Vein endothelial cell (primary cell): ENCODE results near the gene MRNIP. TPM values are rescaled to one million over a fixed set of nuclear protein-coding genes. Genes with fewer than 3 reads are reported as not detected.

Source experiments
- small RNA-seq: library from RNA; depleted of rRNA; stranded (forward); fragments of <200 nt; gene quantifications from one replicate; pipeline ENCODE3, GENCODE V24; 2012
- total RNA-seq: library from RNA; depleted of rRNA; stranded (reverse); fragments of >200 nt; gene quantifications from 2 replicates; pipeline ENCODE4 v1.2.3, GENCODE V29; 2012

Gene MRNIP, protein sequence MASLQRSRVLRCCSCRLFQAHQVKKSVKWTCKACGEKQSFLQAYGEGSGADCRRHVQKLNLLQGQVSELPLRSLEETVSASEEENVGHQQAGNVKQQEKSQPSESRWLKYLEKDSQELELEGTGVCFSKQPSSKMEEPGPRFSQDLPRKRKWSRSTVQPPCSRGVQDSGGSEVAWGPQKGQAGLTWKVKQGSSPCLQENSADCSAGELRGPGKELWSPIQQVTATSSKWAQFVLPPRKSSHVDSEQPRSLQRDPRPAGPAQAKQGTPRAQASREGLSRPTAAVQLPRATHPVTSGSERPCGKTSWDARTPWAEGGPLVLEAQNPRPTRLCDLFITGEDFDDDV
- 7.5 and 12.1 TPM in 2 replicates for total RNA-seq

DNA sequence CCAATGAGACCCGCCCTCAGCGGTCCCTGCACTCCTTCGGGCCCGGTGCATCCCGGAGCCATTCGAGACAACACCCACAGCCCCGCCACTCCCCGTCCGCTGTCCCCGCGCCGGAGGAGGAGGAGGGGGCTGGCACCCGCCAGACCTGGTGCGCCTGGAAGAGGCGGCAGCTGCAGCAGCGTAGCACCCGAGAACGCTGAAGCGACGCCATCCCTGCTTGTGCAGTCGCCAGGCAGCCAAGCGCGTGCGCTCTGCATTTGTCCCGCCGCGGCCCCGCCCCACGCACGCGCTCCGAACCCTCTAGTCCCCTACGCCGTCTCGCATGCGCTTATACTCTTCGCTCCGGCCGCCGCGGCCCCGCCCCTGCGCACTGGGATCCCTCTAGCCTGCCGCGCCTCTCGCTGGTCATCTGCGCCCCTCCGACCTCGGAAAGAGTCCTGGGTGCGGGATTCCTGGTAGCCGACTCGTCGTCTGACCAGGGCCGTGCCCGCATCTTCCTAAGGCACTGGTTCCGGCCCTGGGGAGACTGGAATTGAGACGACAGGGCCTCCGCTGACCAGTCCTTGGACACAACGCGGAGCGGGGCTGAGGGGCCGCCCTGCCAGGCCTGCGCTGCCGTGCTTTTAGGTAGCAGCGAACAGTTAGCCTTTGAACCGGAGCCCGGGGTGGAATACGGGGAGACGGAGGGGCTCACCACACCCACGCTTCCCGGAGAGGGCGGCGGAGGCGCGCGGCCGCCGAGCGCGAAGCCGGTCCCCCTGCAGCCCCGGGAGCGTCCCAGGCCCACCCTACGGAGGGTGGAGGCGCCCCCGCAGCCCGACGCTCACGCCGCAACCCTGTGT lies at the start of gene MRNIP:
MRNIP (minus strand) TSS at position 232 of the 842 bp plus-strand sequence; CDS start at position 211, 21 bp downstream.

GRCh38 chr5:179907556-179908324 lies 49.1 kb upstream of the MRNIP start, which contains the start of gene TBC1D9B:
TSS of gene TBC1D9B (minus strand) at chr5:179907897. CDS start at chr5:179907821, 76 bp downstream.

DNA sequence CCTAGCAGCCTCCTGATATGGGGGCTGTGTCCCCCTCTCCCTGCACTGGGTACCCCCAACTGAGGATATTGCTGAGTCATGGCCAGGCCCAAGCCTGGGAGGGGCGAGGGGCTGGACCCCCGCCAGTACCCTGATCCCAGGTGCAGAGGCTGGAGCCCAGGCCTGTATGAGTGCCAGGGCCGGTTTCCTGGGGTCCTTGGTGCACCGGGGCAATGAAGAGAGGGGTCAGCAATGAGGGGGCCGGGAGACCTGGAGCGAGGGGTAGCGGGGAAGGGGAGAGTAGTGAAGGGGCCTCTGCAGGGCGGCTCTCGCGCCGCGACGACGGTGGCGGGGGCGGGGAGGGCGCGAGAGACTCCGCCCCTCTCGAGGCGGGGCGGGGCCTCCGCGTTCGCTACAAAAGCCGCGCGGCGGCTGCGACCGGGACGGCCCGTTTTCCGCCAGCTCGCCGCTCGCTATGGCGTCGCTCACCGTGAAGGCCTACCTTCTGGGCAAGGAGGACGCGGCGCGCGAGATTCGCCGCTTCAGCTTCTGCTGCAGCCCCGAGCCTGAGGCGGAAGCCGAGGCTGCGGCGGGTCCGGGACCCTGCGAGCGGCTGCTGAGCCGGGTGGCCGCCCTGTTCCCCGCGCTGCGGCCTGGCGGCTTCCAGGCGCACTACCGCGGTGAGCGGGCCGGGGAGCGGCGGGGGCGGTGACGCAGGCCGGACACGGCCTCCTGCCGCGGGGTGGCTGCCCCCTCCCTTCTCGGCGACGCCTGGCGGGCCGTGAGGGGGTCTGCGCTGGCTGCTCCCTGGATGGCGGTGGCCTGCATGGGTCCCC lies 37.9 kb downstream of the MRNIP start, which contains the start of gene SQSTM1:
SQSTM1 (plus strand) TSS at position 423 of the 815 bp plus-strand sequence; CDS start at position 455, 32 bp downstream.

DNA sequence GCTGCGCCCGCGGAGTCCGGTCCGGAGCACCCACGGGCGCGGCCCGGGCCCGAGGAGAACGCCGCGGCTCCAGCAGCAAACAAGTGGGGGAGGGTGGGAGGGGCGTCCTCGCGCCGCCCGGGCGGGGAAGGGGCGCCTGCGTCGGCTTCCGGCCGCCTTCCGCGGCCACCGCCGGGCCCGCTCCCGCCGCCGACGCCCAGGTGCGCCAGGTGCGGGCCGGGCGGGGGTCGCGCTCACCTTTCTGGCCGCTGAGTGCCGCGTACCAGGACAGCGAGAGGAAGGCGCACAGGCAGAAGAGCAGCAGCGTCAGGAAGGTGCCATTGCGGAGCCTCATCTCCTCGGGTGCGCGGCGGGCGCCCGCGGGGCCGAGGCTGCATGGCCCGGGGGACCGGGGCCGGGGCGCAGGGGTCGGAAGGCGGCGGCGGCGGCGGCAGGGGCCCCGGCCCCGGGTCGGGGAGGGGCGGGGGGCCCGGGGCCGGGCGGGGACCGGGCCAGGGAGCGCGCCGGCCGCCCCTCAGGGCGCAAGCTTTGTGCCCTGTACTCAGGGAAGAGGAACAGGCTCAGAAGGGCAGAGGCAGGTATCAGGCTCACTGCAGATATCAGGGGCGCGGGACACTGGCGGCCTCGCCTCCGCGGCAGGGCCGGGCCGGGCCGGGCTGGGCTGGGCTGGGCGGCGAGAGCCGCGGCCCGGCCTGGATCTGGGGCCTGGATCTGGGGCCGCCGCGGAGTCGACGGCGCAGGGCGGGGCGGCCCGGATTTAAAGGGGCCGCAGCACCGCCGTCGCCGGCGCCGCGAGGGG lies 52.2 kb downstream of the MRNIP start, which contains the start of gene MGAT4B:
MGAT4B (minus strand) TSS at position 617 of the 799 bp plus-strand sequence; CDS start at position 334, 283 bp downstream.

GRCh38 chr5:179793468-179794139 lies 65.0 kb downstream of the MRNIP start, which contains the start of gene LTC4S:
TSS of gene LTC4S (plus strand) at chr5:179793986. CDS start at chr5:179794081, 95 bp downstream.

Small RNAs within 50 kb of the gene (small RNA-seq; reads per million reads assigned to genes)
- gene MIR1229 (0.40 reads per million, percentile 21 among the genes with 10 or more reads in this experiment), gene RF00019 (not detected)

Other genes with a start within 250 kb of the MRNIP start
- 442 and 529 TPM in 2 replicates for gene HNRNPH1, start 235.1 kb downstream of the MRNIP start, total RNA-seq
- not detected in 2 replicates for gene CBY3, start 177.8 kb downstream of the MRNIP start, total RNA-seq
- gene CANX, start 159.8 kb downstream of the MRNIP start, total RNA-seq: 651 and 801 TPM in 2 replicates
- 14.7 and 15.2 TPM in 2 replicates for gene MAML1, start 126.0 kb downstream of the MRNIP start, total RNA-seq
- gene LTC4S, start 64.8 kb downstream of the MRNIP start, total RNA-seq: 0.57 and 1.3 TPM in 2 replicates
- 167 and 174 TPM in 2 replicates for gene MGAT4B, start 52.0 kb downstream of the MRNIP start, total RNA-seq
- 470 and 485 TPM in 2 replicates for gene SQSTM1, start 37.9 kb downstream of the MRNIP start, total RNA-seq
- 94.7 and 101 TPM in 2 replicates for gene TBC1D9B, start 49.1 kb upstream of the MRNIP start, total RNA-seq
- gene RNF130, start 212.9 kb upstream of the MRNIP start, total RNA-seq: 37.0 and 42.8 TPM in 2 replicates